T47D (cell line): ENCODE data around the gene NOX5.

ENCODE experiments used
- DNase-seq, 2 experiments: peaks; one replicate each; pipeline versions ENCODE4 v3.0.0 to v3.0.0-alpha.2; 2011 to 2012; ENCODE audit warnings: low read depth in 1 of 2, low spot score in 1 of 2
- JUND ChIP-seq: IDR thresholded peaks from 2 replicates; pipeline ENCODE4 v1.6.1; 2012; ENCODE audit warnings: low read depth
- in situ Hi-C: cut with HindIII; loops from 2 replicates; pipeline ENCODE4 v1.10.0; 2016; ENCODE audit warnings: low sequenced_read_pairs, low pct_unique_long_range_greater_than_20kb

Gene NOX5

DNA sequence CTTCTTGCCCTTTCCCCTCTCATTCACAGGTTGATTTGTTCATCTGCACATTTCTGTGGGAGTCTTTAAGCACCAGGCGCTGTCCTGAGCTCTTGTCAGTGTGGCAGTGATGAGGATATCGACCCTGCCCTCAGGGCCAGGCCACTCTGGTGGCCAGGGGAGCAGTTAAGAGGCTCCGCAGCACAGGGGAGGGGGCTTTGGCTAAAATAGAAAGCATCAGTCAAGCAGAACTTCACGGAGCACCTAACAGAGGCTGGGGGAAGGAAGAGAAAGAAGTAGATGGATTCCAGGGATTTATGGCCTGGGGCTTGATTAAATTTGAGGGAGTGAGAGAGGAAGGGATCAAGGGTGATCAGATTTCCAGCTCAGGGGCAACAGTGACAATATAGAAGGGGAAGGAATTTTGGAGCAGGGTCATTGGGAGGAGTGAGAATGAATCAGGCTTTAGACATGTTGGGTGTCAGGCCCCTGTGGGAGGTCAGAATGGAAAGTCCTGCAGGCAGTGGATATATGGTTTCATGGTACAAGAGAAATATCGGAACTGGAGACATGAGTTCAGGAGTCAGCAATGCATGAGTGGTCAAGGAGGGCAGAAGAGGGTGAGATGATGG lies 73.0 kb downstream of the NOX5 start:
- no peak for DNase-seq

GRCh38 chr15:69088300-69088965 lies 73.9 kb downstream of the NOX5 start:
- DNase-seq, result peak in 1 of 2 experiments; percentile 32
- no peak for TF ChIP-seq JUND
- in situ Hi-C loops, result no loop called here

More for the DNA sequence above, 73.0 kb downstream of the NOX5 start:
- no peak for TF ChIP-seq JUND
- in situ Hi-C loops, result no loop called here

GRCh38 chr15:69089258-69089657 lies 74.8 kb downstream of the NOX5 start:
- in situ Hi-C loops, result no loop called here
- DNase-seq, result no peak
- no peak for TF ChIP-seq JUND

DNA sequence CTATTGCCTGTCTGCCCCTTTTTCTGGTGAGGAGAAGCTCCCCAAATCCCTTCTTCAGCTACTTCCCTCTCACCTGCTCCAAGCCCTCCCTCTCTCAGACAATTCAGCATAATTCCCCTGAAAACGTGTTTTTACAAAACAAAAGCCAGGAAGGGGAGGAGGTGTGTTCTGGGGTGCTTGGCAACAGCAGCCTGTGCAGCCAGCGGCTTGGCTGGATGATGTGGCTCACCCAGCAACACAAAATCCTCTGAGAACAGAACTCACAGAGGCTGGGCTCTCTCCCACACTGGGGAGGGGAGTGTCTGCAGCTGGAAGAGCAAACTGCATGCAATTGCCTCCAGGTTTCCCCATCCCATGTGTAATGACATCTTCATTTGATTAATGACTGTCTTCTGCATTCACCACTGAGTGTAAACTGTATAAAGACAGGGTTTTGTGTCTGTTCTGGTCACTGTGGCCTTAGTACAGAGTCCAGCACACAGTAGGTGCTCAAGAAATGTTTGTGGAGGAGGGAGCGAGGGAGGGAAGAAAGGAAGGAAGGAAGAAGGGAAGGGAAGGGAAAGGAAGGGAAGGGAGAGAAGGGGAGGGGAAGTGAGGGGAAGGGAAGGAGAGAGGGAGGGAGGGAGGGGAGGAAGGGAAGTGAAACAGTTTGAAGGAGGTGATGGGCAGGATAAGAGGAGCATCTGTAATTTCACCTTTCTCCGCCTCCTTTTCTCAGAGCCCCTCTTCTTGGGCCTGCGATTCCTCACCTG lies 75.9 kb downstream of the NOX5 start:
- in situ Hi-C loops, result no loop called here
- no peak for TF ChIP-seq JUND
- no peak for DNase-seq

DNA sequence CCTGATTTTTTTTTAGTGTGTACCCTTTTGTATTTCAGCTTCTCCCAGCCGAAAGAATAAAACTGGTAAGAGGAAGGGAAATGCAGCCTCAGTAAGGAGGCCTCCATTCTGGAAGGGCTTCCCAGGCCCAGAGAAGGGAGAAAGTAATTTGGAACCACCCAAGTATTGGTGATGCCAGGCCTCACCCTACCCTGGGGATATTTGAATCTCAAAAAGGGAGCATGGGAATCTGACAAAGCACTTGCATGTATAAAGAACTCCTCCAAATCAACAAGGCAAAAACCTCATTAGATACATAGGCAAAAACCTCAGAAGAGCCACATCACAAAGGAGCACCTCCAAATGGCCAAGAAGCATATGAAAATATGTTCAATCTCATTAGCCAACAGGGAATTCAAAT lies 77.2 kb downstream of the NOX5 start:
- in situ Hi-C loops, result no loop called here
- no peak for DNase-seq
- no peak for TF ChIP-seq JUND

DNA sequence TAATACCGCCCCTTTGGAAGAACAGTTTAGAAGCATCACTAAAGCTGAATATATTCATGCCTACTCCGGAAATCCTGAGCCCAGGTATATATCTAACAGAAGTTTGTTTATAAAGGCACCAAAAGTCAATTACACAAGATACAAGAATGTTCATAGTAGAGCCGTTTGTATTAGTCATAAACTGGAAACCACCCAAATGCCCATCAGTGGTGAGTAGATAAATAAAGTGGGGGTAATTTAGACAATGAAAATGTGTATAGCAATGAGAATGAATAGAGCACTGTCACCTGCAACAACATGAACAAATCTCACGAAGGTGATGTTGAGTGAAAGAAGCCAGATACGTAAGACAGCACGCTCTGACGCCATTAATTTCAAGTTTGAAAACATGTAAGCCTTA lies 77.7 kb downstream of the NOX5 start:
- no peak for TF ChIP-seq JUND
- no peak for DNase-seq
- in situ Hi-C loops, result no loop called here

- no peak for TF ChIP-seq JUND
- peak in 1 of 2 experiments; percentile 45 for DNase-seq
- in situ Hi-C loops, result no loop called here
These were observed 78.6 kb downstream of the NOX5 start for GRCh38 chr15:69093127-69093526.

DNA sequence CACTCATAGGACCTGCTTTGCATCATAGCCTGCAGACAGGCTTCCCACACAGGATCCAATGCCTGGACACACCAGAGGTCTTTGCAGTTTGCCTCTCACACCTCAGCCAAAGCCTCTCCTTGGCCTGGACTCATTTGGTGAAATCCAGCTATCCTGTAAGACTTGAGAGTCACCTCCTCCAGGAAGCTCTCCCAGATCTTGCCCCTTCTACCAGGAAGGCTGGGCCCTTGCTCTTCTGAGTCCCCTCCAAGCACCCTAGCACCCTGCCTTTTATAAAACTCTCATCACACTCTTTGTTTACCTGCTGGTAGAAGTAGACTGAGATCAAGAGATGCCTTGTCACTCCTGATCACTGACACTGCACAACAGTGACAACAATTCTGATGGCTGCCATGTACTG lies 79.1 kb downstream of the NOX5 start:
- TF ChIP-seq JUND, result no peak
- in situ Hi-C loops, result no loop called here
- DNase-seq, result no peak

DNA sequence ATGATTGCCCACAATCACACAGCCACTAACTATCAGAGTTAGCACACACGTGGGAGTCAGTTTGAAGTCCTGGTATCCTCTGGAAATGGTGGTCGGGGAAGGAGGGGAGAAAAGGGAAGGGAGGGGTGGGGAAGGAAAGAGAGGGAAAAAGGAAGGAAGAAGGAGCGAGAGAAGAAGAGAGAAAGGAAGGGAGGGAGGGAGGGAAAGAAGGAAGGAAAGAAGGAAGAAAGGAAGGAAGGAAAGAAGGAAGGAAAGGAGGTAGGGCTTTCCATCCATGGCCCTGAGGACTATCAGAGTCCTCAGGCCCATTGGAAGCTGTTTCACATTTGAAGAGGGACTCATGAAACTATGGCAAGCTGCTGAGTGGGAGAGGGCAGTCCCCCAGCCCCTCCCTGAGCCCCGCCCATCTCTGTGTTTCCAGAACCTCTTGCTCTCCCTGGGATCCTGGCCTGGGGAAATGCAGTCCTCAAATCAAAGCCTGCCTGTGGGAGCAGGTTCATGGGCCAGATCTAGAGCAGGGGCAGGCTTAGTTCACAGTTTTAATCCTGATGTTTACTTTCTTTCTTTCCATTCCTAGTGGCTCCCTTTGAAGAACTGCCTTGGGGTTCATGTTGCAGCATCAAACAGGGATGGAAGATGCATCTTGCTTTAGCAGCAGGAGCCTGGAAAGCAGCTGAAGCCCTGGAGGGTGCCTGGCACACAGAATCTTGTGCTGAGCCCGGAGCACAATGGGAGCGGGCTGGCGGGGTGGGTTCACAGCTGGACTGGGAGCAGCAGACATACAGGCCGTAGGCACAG lies 79.8 kb downstream of the NOX5 start:
- in situ Hi-C loops, result no loop called here
- TF ChIP-seq JUND, result no peak
- DNase-seq, result no peak

GRCh38 chr15:69095274-69095673 lies 80.8 kb downstream of the NOX5 start:
- no peak for DNase-seq
- no peak for TF ChIP-seq JUND
- in situ Hi-C loops, result no loop called here

GRCh38 chr15:69096196-69096595 lies 81.7 kb downstream of the NOX5 start:
- TF ChIP-seq JUND, result no peak
- no peak for DNase-seq
- in situ Hi-C loops, result no loop called here

- DNase-seq, result no peak
- no peak for TF ChIP-seq JUND
- in situ Hi-C loops, result no loop called here
These were observed 82.1 kb downstream of the NOX5 start for GRCh38 chr15:69096626-69097025.
